ENCODE data around the gene PLXNB2.
A peak's percentile ranks its signal among the peaks of the same experiment; 100 is the strongest.

The PLXNB2 gene

GRCh38 chr22:50261615-50262459 lies 45.6 kb downstream of the PLXNB2 start, which contains the start of gene MAPK12:
Gene MAPK12, minus strand, starts transcription at chr22:50261683. Its CDS starts 174 bp downstream, at chr22:50261509.
- no peak for FAIRE-seq

- no peak for FAIRE-seq
Observed at GRCh38 chr22:50260801-50261614, 46.4 kb downstream of the PLXNB2 start.

GRCh38 chr22:50260434-50260800 lies 47.0 kb downstream of the PLXNB2 start:
- FAIRE-seq: no peak

- no peak for FAIRE-seq
Observed at GRCh38 chr22:50259302-50259701, 48.1 kb downstream of the PLXNB2 start.

GRCh38 chr22:50258361-50259292 lies 48.8 kb downstream of the PLXNB2 start:
- no peak for FAIRE-seq

- no peak for FAIRE-seq
Observed at GRCh38 chr22:50257451-50258360, 49.7 kb downstream of the PLXNB2 start.

- no peak for FAIRE-seq
Observed at GRCh38 chr22:50257041-50257440, 50.4 kb downstream of the PLXNB2 start.

GRCh38 chr22:50256258-50256862 lies 51.1 kb downstream of the PLXNB2 start:
- no peak for FAIRE-seq

GRCh38 chr22:50255607-50256006 lies 51.8 kb downstream of the PLXNB2 start:
- FAIRE-seq: no peak

- no peak for FAIRE-seq
Observed at GRCh38 chr22:50255099-50255498, 52.3 kb downstream of the PLXNB2 start.

- FAIRE-seq: no peak
Observed at GRCh38 chr22:50253941-50254340, 53.5 kb downstream of the PLXNB2 start.

GRCh38 chr22:50253046-50253915 lies 54.2 kb downstream of the PLXNB2 start:
- FAIRE-seq: no peak

GRCh38 chr22:50252082-50253045 lies 55.1 kb downstream of the PLXNB2 start:
- FAIRE-seq: peak; percentile 67

- FAIRE-seq: no peak
Observed at GRCh38 chr22:50251477-50252081, 55.9 kb downstream of the PLXNB2 start.

- no peak for FAIRE-seq
Observed at GRCh38 chr22:50250555-50251476, 56.6 kb downstream of the PLXNB2 start, which contains the start of gene HDAC10. Gene HDAC10, minus strand, starts transcription at chr22:50251265. Its CDS starts 233 bp downstream, at chr22:50251032.

- no peak for FAIRE-seq
Observed at GRCh38 chr22:50250249-50250554, 57.2 kb downstream of the PLXNB2 start.
